GM12874 (cell line): Measurements from ENCODE around the gene PRKAG2.

Experiments used
- CTCF ChIP-seq: IDR thresholded peaks from 2 replicates; pipeline ENCODE4 v1.5.1; 2011; ENCODE audit warnings: low read depth, mild to moderate bottlenecking, control low read depth, low read length, moderate library complexity; ENCODE audit not compliant: insufficient read depth

PRKAG2 gene

GRCh38 chr7:151864561-151864960, 12.4 kb downstream of the PRKAG2 start:
- TF ChIP-seq CTCF, result no peak

DNA sequence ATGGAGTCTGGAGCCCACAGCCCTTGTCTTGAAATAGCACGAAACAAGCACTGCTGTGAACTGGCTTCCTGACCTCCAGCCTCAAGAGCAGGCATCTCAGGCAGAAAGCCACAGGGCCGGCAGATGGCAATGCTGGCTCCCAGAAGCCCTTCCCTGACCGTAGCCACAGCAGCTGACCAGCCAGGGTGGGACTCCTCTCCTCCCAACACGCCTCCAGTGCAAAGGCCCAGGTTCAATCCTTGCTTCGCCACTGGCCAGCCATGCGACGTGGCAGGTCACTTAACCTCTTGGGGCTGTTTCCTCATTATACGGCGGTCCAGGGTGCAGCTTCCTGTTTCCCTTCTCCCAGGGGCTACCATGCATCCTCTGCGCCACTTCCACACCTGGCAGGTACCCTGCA, 12.8 kb downstream of the PRKAG2 start:
- TF ChIP-seq CTCF, result no peak

GRCh38 chr7:151863386-151864079, 13.4 kb downstream of the PRKAG2 start:
- no peak for TF ChIP-seq CTCF

DNA sequence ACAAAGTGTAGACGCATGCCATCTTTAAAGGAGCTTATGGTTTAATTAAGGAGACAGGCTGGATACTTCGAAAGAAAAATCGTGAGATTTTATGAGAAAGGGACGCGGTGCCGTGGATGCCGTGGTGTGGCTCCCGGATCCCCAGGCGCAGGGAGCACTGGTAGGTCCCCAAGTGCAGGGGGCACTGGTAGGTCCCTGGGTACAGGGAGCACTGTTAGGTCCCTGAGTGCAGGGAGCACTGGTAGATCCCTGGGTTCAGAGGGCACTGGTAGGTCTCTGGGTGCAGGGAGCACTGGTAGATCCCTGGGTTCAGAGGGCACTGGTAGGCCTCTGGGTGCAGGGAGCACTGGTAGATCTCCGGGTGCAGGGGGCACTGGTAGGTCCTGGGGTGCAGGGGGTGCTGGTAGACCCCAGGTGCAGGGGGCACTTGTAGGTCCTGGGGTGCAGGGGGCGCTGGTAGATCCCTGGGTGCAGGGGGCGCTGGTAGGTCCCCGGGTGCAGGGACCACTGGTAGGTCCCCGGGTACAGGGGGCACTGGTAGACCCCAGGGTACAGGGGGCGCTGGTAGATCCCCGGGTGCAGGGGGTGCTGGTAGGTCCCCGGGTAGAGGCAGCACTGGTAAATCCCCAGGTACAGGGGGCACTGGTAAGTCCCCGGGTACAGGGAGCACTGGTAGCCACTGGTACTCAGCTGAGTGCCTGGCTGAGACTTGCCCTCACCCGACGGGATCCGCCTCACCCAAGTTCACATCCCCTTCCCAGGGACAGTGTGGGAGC, 14.1 kb downstream of the PRKAG2 start:
- no peak for TF ChIP-seq CTCF

- no peak for TF ChIP-seq CTCF
Measured at GRCh38 chr7:151861881-151862280, 15.0 kb downstream of the PRKAG2 start.

GRCh38 chr7:151860771-151861170, 16.1 kb downstream of the PRKAG2 start:
- TF ChIP-seq CTCF, result no peak

- no peak for TF ChIP-seq CTCF
Measured at GRCh38 chr7:151859948-151860685, 16.8 kb downstream of the PRKAG2 start.
